Caco-2 (cell line): ENCODE measurements around the gene INSL3. TPM values are rescaled to one million over a fixed set of nuclear protein-coding genes. Genes with fewer than 3 reads are reported as not detected.
"Not testable (repeated sequence)": the region's sequence is repeated elsewhere in the genome, so short reads cannot be mapped to it uniquely, and the experiment has no call there.

Experiments used
- BruUV-seq: library from RNA; stranded (reverse); fragments of 400-500 nt; replicated peaks from 2 replicates; lab custom pipeline; 2021; lab: Mats Ljungman, UMichigan
- CTCF ChIA-PET: fragments of 300-600 bp; sonication (Branson Sonifier 250); formaldehyde crosslinking; loops from one replicate; lab custom pipeline; 2022; ENCODE audit warnings: antibody characterized with exemption; lab: Charles Lee
- POLR2A ChIA-PET: fragments of 300-600 bp; sonication (Branson Sonifier 250); formaldehyde crosslinking; loops from one replicate; lab custom pipeline; 2022; ENCODE audit warnings: antibody characterized with exemption; lab: Charles Lee
- DNase-seq, 2 experiments: peaks; one replicate each; pipeline versions ENCODE4 v3.0.0 to v3.0.0-alpha.2; 2020 to 2022
- H3K27me3 ChIP-seq: replicated peaks from 2 replicates; pipeline ENCODE4 v1.6.0; 2011; ENCODE audit warnings: low read length; ENCODE audit not compliant: control insufficient read depth, insufficient read depth
- H3K36me3 ChIP-seq: 2 replicates; pipeline ENCODE4 v1.5.1; 2011; ENCODE audit warnings: low read length; ENCODE audit not compliant: control insufficient read depth, insufficient read depth
- H3K4me1 ChIP-seq: fragments of 250-450 bp; sonication (Bioruptor Pico); 2 replicates; pipeline ENCODE4 v1.5.1; 2020; ENCODE audit warnings: mild to moderate bottlenecking
- H3K4me3 ChIP-seq: 2 replicates; pipeline ENCODE4 v1.5.1; 2011; ENCODE audit warnings: low read depth, mild to moderate bottlenecking, control low read depth, low read length
- H3K9me3 ChIP-seq: fragments of 250-450 bp; sonication (Bioruptor Pico); 2 replicates; pipeline ENCODE4 v1.5.1; 2020; ENCODE audit warnings: mild to moderate bottlenecking, moderate library complexity
- H3K27ac Mint-ChIP-seq: one replicate; pipeline ENCODE4 v1.8.0; 2022; ENCODE audit warnings: mixed read lengths; ENCODE audit not compliant: unreplicated experiment
- H3K27me3 Mint-ChIP-seq: one replicate; pipeline ENCODE4 v1.8.0; 2022; ENCODE audit warnings: mixed read lengths; ENCODE audit not compliant: insufficient read depth, unreplicated experiment
- H3K36me3 Mint-ChIP-seq: one replicate; pipeline ENCODE4 v1.8.0; 2022; ENCODE audit warnings: mild to moderate bottlenecking, mixed read lengths; ENCODE audit not compliant: insufficient read depth, unreplicated experiment
- H3K4me1 Mint-ChIP-seq: one replicate; pipeline ENCODE4 v1.8.0; 2022; ENCODE audit warnings: low read depth, mixed read lengths; ENCODE audit not compliant: unreplicated experiment
- H3K4me3 Mint-ChIP-seq: one replicate; pipeline ENCODE4 v1.8.0; 2022; ENCODE audit warnings: mild to moderate bottlenecking, moderate library complexity, mixed read lengths; ENCODE audit not compliant: unreplicated experiment
- H3K9me3 Mint-ChIP-seq: one replicate; pipeline ENCODE4 v1.8.0; 2022; ENCODE audit warnings: mixed read lengths; ENCODE audit not compliant: unreplicated experiment
- CTCF ChIP-seq, 2 experiments: fragments of 200-600 bp in 1 of 2; IDR thresholded peaks; 1 replicate in 1 of 2; 2 replicates in 1 of 2; pipeline versions ENCODE4 v1.5.1 to v1.8.0; 2011 to 2022; ENCODE audit warnings: antibody characterized with exemption in 1 of 2, control low read depth in 1 of 2, inconsistent platforms in 1 of 2, low read depth in 1 of 2, low read length in 1 of 2, mild to moderate bottlenecking in 1 of 2, moderate library complexity in 1 of 2; ENCODE audit not compliant: insufficient read depth in 1 of 2, severe bottlenecking in 1 of 2, unreplicated experiment in 1 of 2
- intact Hi-C: fragments of 100-400 bp; cut with micrococcal nuclease; formaldehyde crosslinking; loops from one replicate; pipeline ENCODE4 v1.10.0; 2022; ENCODE audit not compliant: unreplicated experiment
- total RNA-seq: library from RNA; stranded (reverse); gene quantifications from 2 replicates; pipeline ENCODE4 v1.2.3, GENCODE V29; 2022

Gene INSL3
- total RNA-seq, 1 experiment from 2014 or later: not detected

- intact Hi-C loops: no loop called here
Measured at GRCh38 chr19:17778968-17779929, 42.1 kb downstream of the INSL3 start.

GRCh38 chr19:17778251-17778967, 42.9 kb downstream of the INSL3 start:
- ChIA-PET POLR2A (no interaction called here), CTCF (interaction anchor here (0.6 kb wide), 1 partner anchor 10 kb away, joined by 3 read pairs; no protein-coding TSS in a partner anchor)
- intact Hi-C loops: no loop called here
- no peaks in the 10 kb centered on the region for H3K9me3 Mint-ChIP-seq
- Histone ChIP-seq H3K36me3 (no peaks in the 10 kb centered on the region), H3K4me3 (no peak overlapping the region), H3K4me1 (no peaks in the 10 kb centered on the region), H3K27me3 (no peaks in the 10 kb centered on the region), H3K9me3 (no peaks in the 10 kb centered on the region)
- DNase-seq: peak; percentile 43 to 75
- no peaks in the 10 kb centered on the region for H3K27me3 Mint-ChIP-seq
- no peak overlapping the region for H3K27ac Mint-ChIP-seq
- H3K36me3 Mint-ChIP-seq: peaks cover 6% of the 10 kb centered on the region
- no TSS peak for BruUV-seq
- no peak overlapping the region for H3K4me3 Mint-ChIP-seq
- TF ChIP-seq CTCF (IDR thresholded peaks at IDR 0.05; ENCODE audit: insufficient read depth in 1 of 2, low read depth in 1 of 2, low read length in 1 of 2, severe bottlenecking in 1 of 2, unreplicated experiment in 1 of 2): no peak
- no peaks in the 10 kb centered on the region for H3K4me1 Mint-ChIP-seq

More at GRCh38 chr19:17778968-17779929, 42.1 kb downstream of the INSL3 start:
- no peak for DNase-seq
- ChIA-PET POLR2A (no interaction called here), CTCF (interaction anchor here (0.6 kb wide), 1 partner anchor 10 kb away, joined by 3 read pairs; no protein-coding TSS in a partner anchor)
- Mint-ChIP-seq H3K4me3 (no peak overlapping the region), H3K36me3 (peaks cover 6% of the 10 kb centered on the region), H3K27ac (no peak overlapping the region), H3K27me3 (no peaks in the 10 kb centered on the region), H3K9me3 (no peaks in the 10 kb centered on the region), H3K4me1 (no peaks in the 10 kb centered on the region)
- Histone ChIP-seq H3K4me1 (no peaks in the 10 kb centered on the region), H3K9me3 (no peaks in the 10 kb centered on the region), H3K36me3 (no peaks in the 10 kb centered on the region), H3K4me3 (no peak overlapping the region), H3K27me3 (no peaks in the 10 kb centered on the region)
- TF ChIP-seq CTCF (IDR thresholded peaks at IDR 0.05; ENCODE audit: insufficient read depth in 1 of 2, low read depth in 1 of 2, low read length in 1 of 2, severe bottlenecking in 1 of 2, unreplicated experiment in 1 of 2): no peak
- no TSS peak for BruUV-seq

GRCh38 chr19:17777840-17778239, 43.5 kb downstream of the INSL3 start:
- H3K27me3 Mint-ChIP-seq, H3K36me3 Mint-ChIP-seq, H3K4me1 Mint-ChIP-seq, BruUV-seq, H3K27me3 ChIP-seq, DNase-seq, intact Hi-C loops, H3K4me1 ChIP-seq, H3K9me3 Mint-ChIP-seq, H3K9me3 ChIP-seq, H3K36me3 ChIP-seq, POLR2A ChIA-PET, H3K4me3 Mint-ChIP-seq, H3K4me3 ChIP-seq, H3K27ac Mint-ChIP-seq, CTCF ChIA-PET: not testable (repeated sequence)
